ENCODE measurements around the gene TAS2R14.

The TAS2R14 gene

DNA sequence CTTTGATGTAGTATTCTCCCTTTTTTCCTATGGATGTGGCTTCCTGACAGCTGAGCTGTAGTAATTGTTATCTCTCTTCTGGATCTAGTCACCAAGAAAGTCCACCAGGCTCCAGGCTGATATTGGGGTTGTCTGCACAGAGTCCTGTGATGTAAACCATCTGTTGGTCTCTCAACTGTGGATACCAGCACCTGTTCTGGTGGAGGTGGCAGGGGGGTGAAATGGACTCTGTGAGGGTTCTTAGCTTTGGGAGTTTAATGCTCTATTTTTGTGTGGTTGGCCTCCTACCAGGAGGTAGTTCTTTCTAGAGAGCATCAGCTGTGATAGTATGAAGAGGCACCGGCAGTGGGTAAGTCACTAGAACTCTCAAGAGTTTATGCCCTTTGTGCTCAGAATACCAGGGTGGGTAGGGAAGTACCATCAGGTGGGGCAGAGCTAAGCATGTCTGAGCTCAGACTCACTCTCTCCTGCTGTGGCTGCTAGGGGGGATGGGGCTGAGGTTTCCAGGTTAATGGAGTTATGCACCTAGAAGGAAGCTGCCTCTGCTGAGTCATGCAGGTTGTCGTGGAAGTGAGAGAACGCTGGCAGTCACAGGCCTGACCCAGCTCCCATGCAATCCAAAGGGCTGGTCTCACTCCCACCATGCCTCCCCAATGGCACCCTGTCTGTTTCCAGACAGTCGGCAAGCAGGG lies 3.0 kb upstream of the TAS2R14 start:
- H3K27me3 ChIP-seq (ENCODE audit: insufficient read depth, low read length), result no peaks in the 10 kb centered on the region
- H3K9me3 ChIP-seq (ENCODE audit: low read length), result peaks cover 2% of the 10 kb centered on the region
- no peaks in the 10 kb centered on the region for H3K4me1 ChIP-seq (ENCODE audit: insufficient read depth, low read length)
- no peaks in the 10 kb centered on the region for H3K36me3 ChIP-seq (ENCODE audit: insufficient read depth, low read length)
- no peak overlapping the region for H2AFZ ChIP-seq (ENCODE audit: low read depth, low read length)
- H3K4me3 ChIP-seq (ENCODE audit: low read length), result no peak overlapping the region

DNA sequence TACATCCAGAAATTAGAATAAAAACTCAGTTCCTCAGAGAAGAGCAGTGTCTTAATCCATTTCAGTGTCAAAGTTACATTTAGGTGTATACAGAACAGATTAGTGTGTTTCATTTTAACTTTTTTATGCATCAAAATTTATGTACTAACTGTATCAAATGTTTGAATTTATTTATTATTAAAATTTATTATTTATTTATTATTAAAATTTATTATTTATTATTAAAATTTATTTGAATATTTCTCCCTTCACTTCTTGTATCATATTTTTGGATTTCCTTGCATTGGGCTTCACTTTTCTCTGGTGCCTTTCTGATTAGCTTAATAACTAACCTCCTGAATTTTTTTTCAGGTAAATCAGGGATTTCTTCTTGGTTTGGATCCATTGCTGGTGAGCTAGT lies 2.3 kb upstream of the TAS2R14 start:
- no peak overlapping the region for H2AFZ ChIP-seq (ENCODE audit: low read depth, low read length)
- no peak overlapping the region for H3K4me3 ChIP-seq (ENCODE audit: low read length)
- no peaks in the 10 kb centered on the region for H3K36me3 ChIP-seq (ENCODE audit: insufficient read depth, low read length)
- H3K9me3 ChIP-seq (ENCODE audit: low read length), result no peaks in the 10 kb centered on the region
- no peaks in the 10 kb centered on the region for H3K27me3 ChIP-seq (ENCODE audit: insufficient read depth, low read length)
- H3K4me1 ChIP-seq (ENCODE audit: insufficient read depth, low read length), result no peaks in the 10 kb centered on the region

DNA sequence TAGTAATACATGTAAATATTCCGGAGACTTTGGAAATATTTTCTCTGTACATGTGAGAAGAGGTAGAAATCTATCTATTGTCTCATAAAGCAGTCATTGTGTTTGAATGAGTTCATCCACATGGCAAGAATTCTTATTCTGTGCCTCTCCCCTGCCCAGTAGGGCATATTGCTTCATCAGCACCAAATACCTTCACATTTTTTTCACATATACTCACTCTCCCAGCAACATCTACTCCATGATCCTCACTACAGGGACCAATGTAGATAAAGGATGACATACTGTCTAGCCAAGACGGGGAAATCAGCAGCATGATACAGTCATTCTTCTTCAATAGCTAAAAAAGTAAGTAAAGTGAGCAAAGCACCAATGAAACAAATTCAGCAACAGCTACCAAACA lies 1.3 kb upstream of the TAS2R14 start:
- no peaks in the 10 kb centered on the region for H3K36me3 ChIP-seq (ENCODE audit: insufficient read depth, low read length)
- H3K9me3 ChIP-seq (ENCODE audit: low read length), result no peaks in the 10 kb centered on the region
- H3K27me3 ChIP-seq (ENCODE audit: insufficient read depth, low read length), result no peaks in the 10 kb centered on the region
- no peak overlapping the region for H2AFZ ChIP-seq (ENCODE audit: low read depth, low read length)
- H3K4me3 ChIP-seq (ENCODE audit: low read length), result no peak overlapping the region
- H3K4me1 ChIP-seq (ENCODE audit: insufficient read depth, low read length), result no peaks in the 10 kb centered on the region

DNA sequence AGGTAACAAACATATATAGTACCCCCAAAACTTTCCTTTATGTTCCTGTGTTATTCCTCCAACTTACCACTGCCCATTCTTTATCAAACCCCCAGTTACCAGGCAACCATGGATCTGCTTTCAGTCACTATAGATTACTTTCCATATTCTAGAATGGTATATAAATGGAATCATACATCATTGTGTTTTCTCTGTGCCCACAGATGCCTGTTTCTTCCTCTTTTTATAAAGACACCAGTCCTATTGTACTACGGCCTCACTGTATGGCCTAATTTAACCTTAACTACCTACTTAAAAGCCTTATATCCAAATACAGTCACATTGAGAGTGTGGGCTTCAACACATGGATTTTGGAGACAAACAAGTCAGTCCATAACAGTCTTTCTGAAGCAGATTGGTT lies 2.6 kb downstream of the TAS2R14 start:
- Histone ChIP-seq H3K36me3 (ENCODE audit: insufficient read depth, low read length) (no peaks in the 10 kb centered on the region), H2AFZ (ENCODE audit: low read depth, low read length) (no peak overlapping the region)

DNA sequence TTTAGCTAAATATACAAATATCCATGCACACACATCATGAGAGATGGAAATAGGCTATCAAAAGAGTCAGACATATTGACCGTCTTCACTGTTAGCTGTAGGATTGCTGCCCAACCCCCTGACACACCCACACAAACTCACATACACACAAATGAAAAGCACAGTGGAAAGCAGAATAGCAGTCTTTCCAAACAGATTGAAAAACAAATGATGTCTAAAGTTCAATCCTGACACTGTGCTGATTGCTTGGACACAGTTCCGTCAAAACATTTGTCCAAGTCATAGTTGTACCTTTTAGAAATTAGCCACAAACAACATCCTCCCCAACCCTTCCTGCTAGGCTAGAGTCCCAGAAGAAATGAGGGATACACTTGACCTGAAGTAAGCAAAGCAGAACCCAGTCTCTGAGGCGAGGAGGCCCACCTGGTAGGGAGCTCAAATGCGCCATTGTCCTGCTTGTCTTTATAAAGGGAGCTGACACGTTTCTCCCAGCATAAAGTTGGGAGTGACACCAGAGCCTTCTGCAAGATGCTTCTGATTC lies 10.2 kb downstream of the TAS2R14 start, which contains the start of gene PRH2:
Gene PRH2, plus strand, starts transcription at position 491 of the 541 bp plus-strand sequence. Its CDS starts 38 bp downstream, at position 529.
- Histone ChIP-seq H3K4me3 (ENCODE audit: low read length) (no peak within 1 kb of the TSS), H2AFZ (ENCODE audit: low read depth, low read length) (no peak within 1 kb of the TSS), H3K4me1 (ENCODE audit: insufficient read depth, low read length) (no peaks in the 10 kb centered on the region), H3K36me3 (ENCODE audit: insufficient read depth, low read length) (no peaks in the 10 kb centered on the region), H3K27me3 (ENCODE audit: insufficient read depth, low read length) (no peaks in the 10 kb centered on the region), H3K9me3 (ENCODE audit: low read length) (no peaks in the 10 kb centered on the region)

More for the DNA sequence above, 2.6 kb downstream of the TAS2R14 start:
- no peaks in the 10 kb centered on the region for H3K27me3 ChIP-seq (ENCODE audit: insufficient read depth, low read length)
- H3K4me1 ChIP-seq (ENCODE audit: insufficient read depth, low read length), result no peaks in the 10 kb centered on the region
- no peak overlapping the region for H3K4me3 ChIP-seq (ENCODE audit: low read length)
- H3K9me3 ChIP-seq (ENCODE audit: low read length), result no peaks in the 10 kb centered on the region

DNA sequence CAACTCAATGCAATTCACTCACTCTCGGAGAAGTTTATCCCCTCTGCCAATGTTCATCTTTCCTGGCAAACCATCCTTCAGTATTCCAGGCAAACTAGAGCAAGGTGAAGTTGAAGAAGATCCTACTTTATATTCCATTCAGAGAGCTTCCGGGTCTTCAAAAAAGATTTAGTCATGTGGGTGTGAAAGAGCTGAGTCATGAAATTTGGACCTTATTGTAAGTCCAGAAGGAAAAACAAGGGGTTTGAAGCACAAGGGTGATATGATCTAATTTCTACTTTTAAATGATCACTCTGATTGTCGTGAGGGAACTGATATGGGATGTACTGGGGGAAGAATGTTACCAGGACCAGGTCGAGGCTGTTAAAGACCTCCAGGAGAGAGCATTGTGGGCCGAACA lies 12.8 kb downstream of the TAS2R14 start:
- Histone ChIP-seq H3K4me1 (ENCODE audit: insufficient read depth, low read length) (no peaks in the 10 kb centered on the region), H3K36me3 (ENCODE audit: insufficient read depth, low read length) (no peaks in the 10 kb centered on the region), H3K27me3 (ENCODE audit: insufficient read depth, low read length) (no peaks in the 10 kb centered on the region), H3K4me3 (ENCODE audit: low read length) (no peak overlapping the region), H2AFZ (ENCODE audit: low read depth, low read length) (no peak overlapping the region), H3K9me3 (ENCODE audit: low read length) (no peaks in the 10 kb centered on the region)

DNA sequence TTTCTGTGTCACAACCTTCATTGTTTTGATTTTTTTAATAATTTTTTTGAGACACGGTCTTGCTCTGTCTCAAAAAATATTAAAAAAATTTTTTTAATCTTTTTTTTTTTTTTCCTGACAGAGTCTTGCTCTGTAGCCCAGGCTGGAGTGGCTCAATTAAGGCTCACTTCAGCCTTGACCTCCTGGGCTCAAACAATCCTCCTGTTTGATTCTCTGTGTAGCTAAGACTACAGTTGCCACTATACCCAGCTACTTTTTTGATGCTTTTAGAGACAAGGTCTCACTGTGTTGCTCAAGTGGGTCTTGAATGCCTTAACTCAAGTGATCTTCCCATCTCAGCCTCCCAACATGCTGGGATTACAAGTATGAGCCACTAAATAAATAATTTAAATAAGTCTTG lies 19.3 kb downstream of the TAS2R14 start:
- Histone ChIP-seq H3K4me1 (ENCODE audit: insufficient read depth, low read length) (no peaks in the 10 kb centered on the region), H3K9me3 (ENCODE audit: low read length) (no peaks in the 10 kb centered on the region), H3K27me3 (ENCODE audit: insufficient read depth, low read length) (no peaks in the 10 kb centered on the region), H2AFZ (ENCODE audit: low read depth, low read length) (no peak overlapping the region), H3K36me3 (ENCODE audit: insufficient read depth, low read length) (no peaks in the 10 kb centered on the region), H3K4me3 (ENCODE audit: low read length) (no peak overlapping the region)

DNA sequence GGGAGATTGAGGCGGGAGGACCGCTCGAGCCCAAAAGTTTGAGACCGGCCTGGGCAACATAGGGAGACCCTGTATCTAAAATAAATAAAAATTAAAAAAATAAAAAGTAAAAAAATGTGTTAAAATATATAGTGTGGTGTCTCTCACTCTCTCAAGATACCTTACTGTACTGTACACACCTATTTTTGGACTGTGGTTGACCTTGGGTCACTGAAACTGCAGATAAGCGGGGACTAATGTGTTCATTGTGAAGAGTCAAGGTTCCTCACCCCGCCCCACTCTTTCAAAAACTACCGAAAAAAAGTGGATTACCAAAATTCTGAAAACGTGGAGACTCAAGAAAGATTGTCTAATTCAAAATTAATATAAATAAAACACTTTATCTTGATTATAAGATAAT lies 28.7 kb downstream of the TAS2R14 start:
- H3K27me3 ChIP-seq (ENCODE audit: insufficient read depth, low read length), result no peaks in the 10 kb centered on the region
- no peak overlapping the region for H2AFZ ChIP-seq (ENCODE audit: low read depth, low read length)
- peaks cover 3% of the 10 kb centered on the region for H3K9me3 ChIP-seq (ENCODE audit: low read length)
- H3K4me1 ChIP-seq (ENCODE audit: insufficient read depth, low read length), result no peaks in the 10 kb centered on the region
- H3K36me3 ChIP-seq (ENCODE audit: insufficient read depth, low read length), result no peaks in the 10 kb centered on the region
- no peak overlapping the region for H3K4me3 ChIP-seq (ENCODE audit: low read length)

DNA sequence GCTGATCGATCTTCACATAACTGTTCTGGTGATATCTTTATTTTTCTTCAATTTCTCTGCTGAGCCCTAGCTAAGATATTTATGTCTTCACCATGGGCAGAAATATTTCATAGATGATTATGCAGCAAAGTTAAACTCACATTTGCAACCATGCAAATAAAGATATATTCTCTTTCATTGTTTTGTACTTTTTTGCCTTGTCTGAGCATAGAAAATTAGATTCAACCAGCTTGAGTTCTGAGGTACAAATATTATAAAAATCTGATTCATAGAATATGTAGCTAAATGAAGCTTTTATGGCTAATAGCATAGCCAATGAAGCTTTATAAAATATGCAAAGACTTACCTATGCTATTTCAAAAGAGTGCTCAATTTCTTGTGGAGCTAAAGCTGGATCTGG lies 29.6 kb downstream of the TAS2R14 start, which contains the start of gene TAS2R13:
Gene TAS2R13, minus strand, starts transcription at position 101 of the 400 bp plus-strand sequence. CDS start 264 bp downstream, outside the sequence.
- H3K27me3 ChIP-seq (ENCODE audit: insufficient read depth, low read length), result no peaks in the 10 kb centered on the region
- H3K4me3 ChIP-seq (ENCODE audit: low read length), result no peak within 1 kb of the TSS
- H3K36me3 ChIP-seq (ENCODE audit: insufficient read depth, low read length), result no peaks in the 10 kb centered on the region
- no peak within 1 kb of the TSS for H2AFZ ChIP-seq (ENCODE audit: low read depth, low read length)
- H3K9me3 ChIP-seq (ENCODE audit: low read length), result peaks cover 9% of the 10 kb centered on the region
- H3K4me1 ChIP-seq (ENCODE audit: insufficient read depth, low read length), result no peaks in the 10 kb centered on the region

DNA sequence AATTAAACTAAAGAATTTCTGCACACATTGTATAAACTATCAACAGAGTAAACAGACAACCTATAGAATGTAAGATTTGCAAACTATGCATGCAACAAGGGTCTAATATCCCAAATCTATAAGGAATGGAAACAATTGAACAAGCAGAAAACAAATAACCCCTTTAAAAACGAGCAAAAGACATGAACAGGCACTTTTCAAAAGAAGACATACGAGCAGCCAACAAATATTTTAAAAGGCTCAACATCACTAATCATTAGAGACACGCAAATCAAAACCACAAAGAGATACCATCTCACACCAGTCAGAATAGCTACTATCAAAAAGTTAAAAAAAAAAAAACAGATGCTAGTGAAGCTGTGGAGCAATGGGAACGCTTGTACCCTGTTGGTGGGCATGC lies 34.4 kb downstream of the TAS2R14 start:
- H3K4me1 ChIP-seq (ENCODE audit: insufficient read depth, low read length), result no peaks in the 10 kb centered on the region
- H2AFZ ChIP-seq (ENCODE audit: low read depth, low read length), result no peak overlapping the region
- no peak overlapping the region for H3K4me3 ChIP-seq (ENCODE audit: low read length)
- H3K27me3 ChIP-seq (ENCODE audit: insufficient read depth, low read length), result no peaks in the 10 kb centered on the region
- H3K36me3 ChIP-seq (ENCODE audit: insufficient read depth, low read length), result no peaks in the 10 kb centered on the region
- H3K9me3 ChIP-seq (ENCODE audit: low read length), result peaks cover 16% of the 10 kb centered on the region

DNA sequence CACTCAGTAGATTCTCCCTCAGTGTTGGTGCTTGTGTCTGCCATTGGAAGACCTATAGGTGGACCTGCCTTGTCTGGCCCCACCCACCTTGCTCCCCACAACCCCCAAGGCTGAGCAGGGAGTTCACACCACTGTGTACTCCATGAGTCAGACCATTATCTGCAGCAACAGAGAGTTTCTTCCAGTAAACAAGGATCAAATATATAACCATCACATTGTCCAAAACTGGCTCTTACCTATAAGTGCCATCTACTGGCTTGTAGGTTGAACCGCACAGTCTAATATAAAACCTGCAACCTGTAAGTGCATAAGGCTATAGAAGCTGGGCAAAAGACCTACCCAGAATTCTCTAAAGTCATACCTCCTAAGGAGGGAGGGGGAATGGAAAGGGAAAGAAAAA lies 37.6 kb downstream of the TAS2R14 start:
- Histone ChIP-seq H3K9me3 (ENCODE audit: low read length) (peaks cover 16% of the 10 kb centered on the region), H2AFZ (ENCODE audit: low read depth, low read length) (no peak overlapping the region), H3K4me1 (ENCODE audit: insufficient read depth, low read length) (no peaks in the 10 kb centered on the region), H3K27me3 (ENCODE audit: insufficient read depth, low read length) (no peaks in the 10 kb centered on the region), H3K36me3 (ENCODE audit: insufficient read depth, low read length) (no peaks in the 10 kb centered on the region), H3K4me3 (ENCODE audit: low read length) (no peak overlapping the region)

DNA sequence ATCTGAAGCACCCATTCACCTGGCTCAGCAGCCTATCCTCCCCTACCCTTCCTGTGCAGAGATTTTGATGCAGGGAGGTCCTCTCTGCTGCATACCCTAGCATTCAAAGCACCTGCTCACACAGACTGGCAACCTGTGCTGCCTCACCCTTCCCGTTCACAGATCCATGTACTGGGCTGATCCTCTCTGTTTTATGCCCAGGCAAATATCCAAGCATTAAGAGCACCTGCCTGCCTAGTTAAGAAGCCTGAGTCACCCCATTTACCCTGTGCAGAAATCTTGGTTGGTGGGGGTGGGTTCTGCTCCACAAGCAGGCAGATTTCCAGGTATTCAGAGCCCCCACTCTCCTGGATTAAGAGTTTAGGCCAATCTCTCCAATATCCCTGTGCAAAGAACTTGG lies 38.1 kb downstream of the TAS2R14 start:
- Histone ChIP-seq H3K9me3 (ENCODE audit: low read length) (peaks cover 16% of the 10 kb centered on the region), H3K36me3 (ENCODE audit: insufficient read depth, low read length) (no peaks in the 10 kb centered on the region), H3K27me3 (ENCODE audit: insufficient read depth, low read length) (no peaks in the 10 kb centered on the region), H3K4me3 (ENCODE audit: low read length) (no peak overlapping the region), H3K4me1 (ENCODE audit: insufficient read depth, low read length) (no peaks in the 10 kb centered on the region), H2AFZ (ENCODE audit: low read depth, low read length) (no peak overlapping the region)

DNA sequence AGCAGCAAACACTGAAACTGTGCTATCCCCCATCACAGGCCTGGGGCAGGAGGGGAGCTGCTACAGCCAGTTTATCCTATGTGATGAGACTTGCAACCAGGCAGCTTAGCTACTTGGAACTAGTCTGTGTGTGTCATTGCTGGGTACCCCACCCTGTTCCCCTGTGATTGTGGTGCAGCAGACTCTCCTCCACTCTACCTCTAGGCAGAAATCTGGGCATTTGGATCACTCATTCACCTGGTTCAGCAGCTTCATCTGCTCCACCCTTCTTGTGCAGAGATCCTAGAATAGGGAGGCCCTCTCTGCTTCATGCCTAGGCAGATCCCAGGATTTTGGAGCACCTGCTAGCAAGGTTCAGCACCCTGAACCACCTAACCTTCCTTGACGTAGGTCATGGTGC lies 38.5 kb downstream of the TAS2R14 start:
- Histone ChIP-seq H3K27me3 (ENCODE audit: insufficient read depth, low read length) (no peaks in the 10 kb centered on the region), H3K4me3 (ENCODE audit: low read length) (no peak overlapping the region), H3K9me3 (ENCODE audit: low read length) (peaks cover 14% of the 10 kb centered on the region), H3K4me1 (ENCODE audit: insufficient read depth, low read length) (no peaks in the 10 kb centered on the region), H3K36me3 (ENCODE audit: insufficient read depth, low read length) (no peaks in the 10 kb centered on the region), H2AFZ (ENCODE audit: low read depth, low read length) (no peak overlapping the region)

DNA sequence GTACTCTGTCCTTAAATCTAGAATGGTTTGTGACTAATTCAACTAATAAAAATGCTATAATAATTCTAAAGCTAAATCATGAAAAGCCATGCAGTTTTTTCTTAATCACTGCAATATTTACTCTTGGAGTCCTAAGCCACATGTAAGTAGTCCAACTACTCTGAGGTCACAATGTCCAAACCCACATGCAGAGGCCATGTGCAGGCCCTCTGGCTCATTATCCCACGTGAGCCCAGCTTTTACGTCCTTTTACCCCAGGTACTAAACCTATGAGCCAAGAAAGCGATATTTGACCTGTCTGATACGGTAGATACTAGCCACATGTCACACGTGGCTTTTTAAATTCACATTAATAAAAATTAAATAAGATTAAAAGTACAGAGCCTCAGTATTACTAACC lies 42.2 kb downstream of the TAS2R14 start:
- no peak overlapping the region for H3K4me3 ChIP-seq (ENCODE audit: low read length)
- no peaks in the 10 kb centered on the region for H3K4me1 ChIP-seq (ENCODE audit: insufficient read depth, low read length)
- H3K27me3 ChIP-seq (ENCODE audit: insufficient read depth, low read length), result no peaks in the 10 kb centered on the region
- no peak overlapping the region for H2AFZ ChIP-seq (ENCODE audit: low read depth, low read length)
- no peaks in the 10 kb centered on the region for H3K36me3 ChIP-seq (ENCODE audit: insufficient read depth, low read length)
- peaks cover 3% of the 10 kb centered on the region for H3K9me3 ChIP-seq (ENCODE audit: low read length)

All from neuron (in vitro differentiated cells).